H9 (cell line): ENCODE data around the gene TUBB2B. TPM values are rescaled to one million over a fixed set of nuclear protein-coding genes. Genes with fewer than 3 reads are reported as not detected.

Experiments
- DNase-seq: peaks from one replicate; pipeline ENCODE4 v3.0.0-alpha.2; 2017
- H2AFZ ChIP-seq: one replicate; pipeline ENCODE4 v1.6.1; 2013; ENCODE audit warnings: mild to moderate bottlenecking, low read length, control low read depth, moderate library complexity
- H2AK5ac ChIP-seq: 2 replicates; pipeline ENCODE4 v1.6.1; 2013; ENCODE audit warnings: low read length, control low read depth, mixed read lengths; ENCODE audit not compliant: insufficient read length
- H2BK120ac ChIP-seq: one replicate; pipeline ENCODE4 v1.6.1; 2013; ENCODE audit warnings: low read depth, mild to moderate bottlenecking, low read length, control low read depth, inconsistent platforms; ENCODE audit not compliant: poor library complexity, severe bottlenecking
- H2BK12ac ChIP-seq: 2 replicates; pipeline ENCODE4 v1.6.1; 2013; ENCODE audit warnings: low read length, control low read depth, mixed read lengths, low read depth; ENCODE audit not compliant: insufficient read length
- H2BK15ac ChIP-seq: 2 replicates; pipeline ENCODE4 v1.6.1; 2013; ENCODE audit warnings: low read depth, low read length, control low read depth
- H2BK20ac ChIP-seq: one replicate; pipeline ENCODE4 v1.6.1; 2013; ENCODE audit warnings: low read depth, mild to moderate bottlenecking, low read length, control low read depth, inconsistent platforms; ENCODE audit not compliant: poor library complexity, severe bottlenecking
- H2BK5ac ChIP-seq: 2 replicates; pipeline ENCODE4 v1.6.1; 2013; ENCODE audit warnings: low read length, control low read depth, mixed read lengths; ENCODE audit not compliant: insufficient read length
- H3K14ac ChIP-seq: 2 replicates; pipeline ENCODE4 v1.6.1; 2013; ENCODE audit warnings: low read length, control low read depth; ENCODE audit not compliant: insufficient read depth
- H3K18ac ChIP-seq: 2 replicates; pipeline ENCODE4 v1.6.1; 2013; ENCODE audit warnings: low read depth, mild to moderate bottlenecking, mixed read lengths, low read length, control low read depth; ENCODE audit not compliant: insufficient read length
- H3K23ac ChIP-seq: 2 replicates; pipeline ENCODE4 v1.6.1; 2013; ENCODE audit warnings: low read length, control low read depth, mixed read lengths, low read depth; ENCODE audit not compliant: insufficient read length
- H3K23me2 ChIP-seq: 2 replicates; pipeline ENCODE4 v1.6.1; 2013; ENCODE audit warnings: low read depth, mild to moderate bottlenecking, mixed read lengths, low read length, control low read depth; ENCODE audit not compliant: insufficient read length, poor library complexity, severe bottlenecking
- H3K27ac ChIP-seq: 2 replicates; pipeline ENCODE4 v1.5.1; 2013; ENCODE audit warnings: low read length, control low read depth, mixed read lengths, low read depth; ENCODE audit not compliant: insufficient read length
- H3K27me3 ChIP-seq: 2 replicates; pipeline ENCODE4 v1.6.1; 2013; ENCODE audit warnings: low read length, control low read depth, inconsistent platforms; ENCODE audit not compliant: insufficient read depth
- H3K4ac ChIP-seq: 2 replicates; pipeline ENCODE4 v1.6.1; 2013; ENCODE audit warnings: low read depth, mild to moderate bottlenecking, control low read depth, inconsistent platforms, low read length, moderate library complexity
- H3K4me1 ChIP-seq: 2 replicates; pipeline ENCODE4 v1.6.1; 2013; ENCODE audit warnings: low read length, control low read depth, inconsistent platforms; ENCODE audit not compliant: insufficient read depth
- H3K4me2 ChIP-seq: 2 replicates; pipeline ENCODE4 v1.6.1; 2013; ENCODE audit warnings: low read length, control low read depth, mixed read lengths; ENCODE audit not compliant: insufficient read length, insufficient read depth
- H3K56ac ChIP-seq: 2 replicates; pipeline ENCODE4 v1.6.1; 2013; ENCODE audit warnings: low read depth, mild to moderate bottlenecking, mixed read lengths, low read length, control low read depth; ENCODE audit not compliant: insufficient read length
- H3K79me1 ChIP-seq: 2 replicates; pipeline ENCODE4 v1.6.1; 2013; ENCODE audit warnings: low read depth, mild to moderate bottlenecking, moderate library complexity, low read length, control low read depth, inconsistent platforms; ENCODE audit not compliant: insufficient read depth, poor library complexity, severe bottlenecking
- H3K79me2 ChIP-seq: 2 replicates; pipeline ENCODE4 v1.6.1; 2013; ENCODE audit warnings: low read length, control low read depth, inconsistent platforms; ENCODE audit not compliant: insufficient read depth
- H3K9ac ChIP-seq: 2 replicates; pipeline ENCODE4 v1.6.1; 2013; ENCODE audit warnings: low read length, control low read depth, mixed read lengths; ENCODE audit not compliant: insufficient read length; ENCODE audit errors: extremely low read depth
- H3K9me3 ChIP-seq: one replicate; pipeline ENCODE4 v1.6.1; 2013; ENCODE audit warnings: low read depth, low read length, inconsistent platforms; ENCODE audit not compliant: control insufficient read depth
- H3T11ph ChIP-seq: one replicate; pipeline ENCODE4 v1.6.1; 2013; ENCODE audit warnings: mild to moderate bottlenecking, low read length, control low read depth, inconsistent platforms
- H4K20me1 ChIP-seq: one replicate; pipeline ENCODE4 v1.6.1; 2013; ENCODE audit not compliant: control insufficient read depth, insufficient read length, insufficient read depth
- H4K5ac ChIP-seq: 2 replicates; pipeline ENCODE4 v1.6.1; 2013; ENCODE audit warnings: low read depth, mild to moderate bottlenecking, mixed read lengths, low read length, control low read depth; ENCODE audit not compliant: insufficient read length
- H4K8ac ChIP-seq: replicated peaks from 2 replicates; pipeline ENCODE4 v1.6.1; 2013; ENCODE audit warnings: low read length, control low read depth, mixed read lengths, low read depth; ENCODE audit not compliant: insufficient read length
- H4K91ac ChIP-seq: 2 replicates; pipeline ENCODE4 v1.6.1; 2013; ENCODE audit warnings: low read depth, mild to moderate bottlenecking, moderate library complexity, mixed read lengths, low read length, control low read depth; ENCODE audit not compliant: insufficient read length
- H3K27ac Mint-ChIP-seq, 3 experiments: 2 replicates in 2 of 3; 3 replicates in 1 of 3; pipeline ENCODE4 v1.8.0; 2020 to 2021; ENCODE audit warnings: mixed read lengths in 3 of 3, mild to moderate bottlenecking in 1 of 3, moderate library complexity in 1 of 3
- H3K27me3 Mint-ChIP-seq: 2 replicates; pipeline ENCODE4 v1.8.0; 2021; ENCODE audit warnings: low read depth, mild to moderate bottlenecking, moderate library complexity, mixed read lengths
- H3K36me3 Mint-ChIP-seq, 3 experiments: 2 replicates in 2 of 3; 3 replicates in 1 of 3; pipeline ENCODE4 v1.8.0; 2020 to 2021; ENCODE audit warnings: low read depth in 3 of 3, mixed read lengths in 3 of 3; ENCODE audit not compliant: insufficient read depth in 1 of 3
- H3K4me1 Mint-ChIP-seq, 2 experiments: 2 replicates each; pipeline ENCODE4 v1.8.0; 2020; ENCODE audit warnings: mixed read lengths in 2 of 2
- H3K4me3 Mint-ChIP-seq, 2 experiments: 2 replicates in 1 of 2; 3 replicates in 1 of 2; pipeline ENCODE4 v1.8.0; 2020 to 2021; ENCODE audit warnings: mild to moderate bottlenecking in 2 of 2, mixed read lengths in 2 of 2, moderate library complexity in 1 of 2
- H3K9me3 Mint-ChIP-seq, 2 experiments: 2 replicates in 1 of 2; 3 replicates in 1 of 2; pipeline ENCODE4 v1.8.0; 2020; ENCODE audit warnings: mild to moderate bottlenecking in 2 of 2, mixed read lengths in 2 of 2, moderate library complexity in 1 of 2
- WGBS: extraction: QIAGEN DNeasy Blood & Tissue Kit; methylation state at CpG from one replicate; pipeline ENCODE4 v1.1.7; 2013; ENCODE audit warnings: missing lambda C conversion rate, low lambda C conversion rate, mixed read lengths; ENCODE audit not compliant: insufficient read length; ENCODE audit errors: extremely low coverage; 5-methylcytosine and 5-hydroxymethylcytosine counted together
- total RNA-seq: library from RNA; stranded (reverse); gene quantifications from 2 replicates; pipeline ENCODE4 v1.2.1, GENCODE V29; 2021
- TF ChIP-seq, protein P1 (sequence below): fragments of 200-600 bp; sonication (generic); conservative IDR thresholded peaks from 3 replicates; pipeline ENCODE4 v1.8.0; 2021; ENCODE audit warnings: antibody characterized with exemption, mild to moderate bottlenecking

Gene TUBB2B
- total RNA-seq, 1 experiment from 2014 or later, result 320 TPM

DNA sequence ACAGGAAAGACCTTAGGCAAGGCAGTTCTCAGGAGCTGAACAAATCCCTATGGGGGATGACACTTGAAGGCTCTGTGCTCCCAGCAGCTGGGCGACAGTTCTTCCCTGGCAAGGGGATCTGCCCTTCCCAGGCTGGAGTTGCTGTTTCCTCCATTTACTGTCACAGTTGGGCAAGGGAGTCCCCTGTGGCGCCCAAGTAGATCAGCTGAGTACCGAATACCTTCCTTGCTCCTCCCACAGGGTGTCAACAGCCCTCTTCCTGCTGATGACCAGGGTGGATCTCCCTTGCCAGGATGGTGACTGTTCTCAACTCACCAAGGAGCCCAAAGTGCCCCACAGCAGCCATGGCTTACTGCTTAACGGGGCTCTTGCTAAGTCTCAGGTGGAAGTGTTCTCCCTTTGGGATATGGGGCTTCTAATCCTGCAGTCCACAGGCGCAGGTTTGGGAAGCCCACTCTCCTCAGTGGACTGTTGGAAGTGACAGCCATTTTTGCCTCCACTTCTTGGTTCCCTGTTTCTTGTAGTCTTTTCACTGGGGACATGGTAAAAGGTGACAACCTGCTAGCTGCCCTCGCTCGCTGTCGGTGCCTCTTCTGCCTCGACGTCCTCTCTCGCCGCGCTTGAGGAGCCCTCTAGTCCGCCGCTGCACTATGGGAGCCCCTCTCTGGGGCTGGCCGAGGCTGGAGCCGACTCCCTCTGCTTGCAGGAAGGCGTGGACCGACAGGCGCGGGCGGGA lies 25.6 kb upstream of the TUBB2B start:
- Mint-ChIP-seq H3K27ac (peak overlapping the region in 1 of 3 experiments; percentile 42; a peak in 1 of 7 replicates), H3K36me3 (peaks cover 5 to 7% (median 5%) of the 10 kb centered on the region in 3 experiments; a peak in 6 of 7 replicates), H3K9me3 (peaks cover 5 to 6% of the 10 kb centered on the region in 2 experiments; a peak in 4 of 5 replicates), H3K4me1 (peaks cover 20 to 28% of the 10 kb centered on the region in 2 experiments), H3K4me3 (no peak overlapping the region), H3K27me3 (peaks cover 21% of the 10 kb centered on the region)
- H2BK20ac ChIP-seq, result no peak overlapping the region
- no peak overlapping the region for H2AFZ ChIP-seq
- H4K8ac ChIP-seq, result no peak overlapping the region
- no peaks in the 10 kb centered on the region for H3K9me3 ChIP-seq
- H4K91ac ChIP-seq, result no peak overlapping the region
- H3K18ac ChIP-seq, result no peak overlapping the region
- H3K79me1 ChIP-seq, result no peaks in the 10 kb centered on the region
- no peak overlapping the region for H3K56ac ChIP-seq
- DNase-seq, result no peak
- H3T11ph ChIP-seq, result no peak overlapping the region
- H2AK5ac ChIP-seq, result no peak overlapping the region
- H3K4ac ChIP-seq, result no peak overlapping the region
- no peak overlapping the region for H3K23ac ChIP-seq
- H3K23me2 ChIP-seq, result no peaks in the 10 kb centered on the region
- no CpG with 5 or more reads among the region's 22 CpGs for WGBS
- no peaks in the 10 kb centered on the region; the same call in 1 of the 2 replicates for H3K4me1 ChIP-seq
- no peaks in the 10 kb centered on the region for H3K79me2 ChIP-seq
- no peak overlapping the region for H4K5ac ChIP-seq
- TF ChIP-seq, protein P1, sequence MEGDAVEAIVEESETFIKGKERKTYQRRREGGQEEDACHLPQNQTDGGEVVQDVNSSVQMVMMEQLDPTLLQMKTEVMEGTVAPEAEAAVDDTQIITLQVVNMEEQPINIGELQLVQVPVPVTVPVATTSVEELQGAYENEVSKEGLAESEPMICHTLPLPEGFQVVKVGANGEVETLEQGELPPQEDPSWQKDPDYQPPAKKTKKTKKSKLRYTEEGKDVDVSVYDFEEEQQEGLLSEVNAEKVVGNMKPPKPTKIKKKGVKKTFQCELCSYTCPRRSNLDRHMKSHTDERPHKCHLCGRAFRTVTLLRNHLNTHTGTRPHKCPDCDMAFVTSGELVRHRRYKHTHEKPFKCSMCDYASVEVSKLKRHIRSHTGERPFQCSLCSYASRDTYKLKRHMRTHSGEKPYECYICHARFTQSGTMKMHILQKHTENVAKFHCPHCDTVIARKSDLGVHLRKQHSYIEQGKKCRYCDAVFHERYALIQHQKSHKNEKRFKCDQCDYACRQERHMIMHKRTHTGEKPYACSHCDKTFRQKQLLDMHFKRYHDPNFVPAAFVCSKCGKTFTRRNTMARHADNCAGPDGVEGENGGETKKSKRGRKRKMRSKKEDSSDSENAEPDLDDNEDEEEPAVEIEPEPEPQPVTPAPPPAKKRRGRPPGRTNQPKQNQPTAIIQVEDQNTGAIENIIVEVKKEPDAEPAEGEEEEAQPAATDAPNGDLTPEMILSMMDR, result no peak
- no peak overlapping the region for H2BK5ac ChIP-seq
- H3K4me2 ChIP-seq, result no peak overlapping the region
- H2BK12ac ChIP-seq, result no peak overlapping the region
- H3K14ac ChIP-seq, result no peak overlapping the region
- H3K9ac ChIP-seq, result no peak overlapping the region
- H4K20me1 ChIP-seq, result no peaks in the 10 kb centered on the region
- no peak overlapping the region for H2BK120ac ChIP-seq
- H2BK15ac ChIP-seq, result no peak overlapping the region
- no peak overlapping the region for H3K27ac ChIP-seq
- no peaks in the 10 kb centered on the region for H3K27me3 ChIP-seq
